Measurements from ENCODE around the gene MARCO.
"Not testable (repeated sequence)": the region's sequence is repeated elsewhere in the genome, so short reads cannot be mapped to it uniquely, and the experiment has no call there.

MARCO gene

GRCh38 chr2:119005051-119005450 is 63.1 kb downstream of the MARCO start:
- DNase-seq (ENCODE audit: low spot score), result no peak

GRCh38 chr2:119005555-119005954 is 63.6 kb downstream of the MARCO start:
- no peak for DNase-seq (ENCODE audit: low spot score)

- no peak for DNase-seq (ENCODE audit: low spot score)
These were observed 64.4 kb downstream of the MARCO start for GRCh38 chr2:119006441-119006840.

GRCh38 chr2:119008108-119008507 is 66.1 kb downstream of the MARCO start:
- DNase-seq (ENCODE audit: low spot score), result no peak

- no peak for DNase-seq (ENCODE audit: low spot score)
These were observed 67.1 kb downstream of the MARCO start for GRCh38 chr2:119009110-119009509.

- no peak for DNase-seq (ENCODE audit: low spot score)
These were observed 68.3 kb downstream of the MARCO start for GRCh38 chr2:119010336-119010735.

- DNase-seq (ENCODE audit: low spot score), result no peak
These were observed 69.3 kb downstream of the MARCO start for GRCh38 chr2:119011162-119011909.

GRCh38 chr2:119011910-119012209 is 69.9 kb downstream of the MARCO start:
- no peak for DNase-seq (ENCODE audit: low spot score)

- no peak for DNase-seq (ENCODE audit: low spot score)
These were observed 70.6 kb downstream of the MARCO start for GRCh38 chr2:119012345-119013301.

GRCh38 chr2:119013671-119014070 is 71.7 kb downstream of the MARCO start:
- no peak for DNase-seq (ENCODE audit: low spot score)

GRCh38 chr2:119015845-119016244 is 73.9 kb downstream of the MARCO start:
- no peak for DNase-seq (ENCODE audit: low spot score)

GRCh38 chr2:119019521-119019920 is 77.5 kb downstream of the MARCO start:
- DNase-seq (ENCODE audit: low spot score), result no peak

- DNase-seq (ENCODE audit: low spot score), result no peak
These were observed 80.7 kb downstream of the MARCO start for GRCh38 chr2:119022678-119023077.

- DNase-seq (ENCODE audit: low spot score), result no peak
These were observed 81.5 kb downstream of the MARCO start for GRCh38 chr2:119023534-119023933.

GRCh38 chr2:119024152-119024551 is 82.2 kb downstream of the MARCO start:
- DNase-seq (ENCODE audit: low spot score), result no peak

GRCh38 chr2:119024568-119024967 is 82.6 kb downstream of the MARCO start:
- DNase-seq (ENCODE audit: low spot score), result no peak

GRCh38 chr2:119025013-119025412 is 83.0 kb downstream of the MARCO start:
- DNase-seq (ENCODE audit: low spot score), result no peak

- no peak for DNase-seq (ENCODE audit: low spot score)
These were observed 83.9 kb downstream of the MARCO start for GRCh38 chr2:119025762-119026351.

- no peak for DNase-seq (ENCODE audit: low spot score)
These were observed 84.9 kb downstream of the MARCO start for GRCh38 chr2:119026890-119027289.

GRCh38 chr2:119028327-119029174 is 86.6 kb downstream of the MARCO start:
- DNase-seq (ENCODE audit: low spot score), result no peak

- DNase-seq (ENCODE audit: low spot score), result no peak
These were observed 87.3 kb downstream of the MARCO start for GRCh38 chr2:119029297-119029696.

- DNase-seq (ENCODE audit: low spot score), result not testable (repeated sequence)
These were observed 95.9 kb downstream of the MARCO start for GRCh38 chr2:119037922-119038321.
